HCT116 (cell line): Measurements from ENCODE around the gene AVEN. TPM values are rescaled to one million over a fixed set of nuclear protein-coding genes. Genes with fewer than 3 reads are reported as not detected.

Experiments used
- ATAC-seq: fragments of 200-7000 bp; cut with Tn5 transposase; 2 replicates; pipeline ENCODE4 v1.9.1; 2020; ENCODE audit warnings: mild to moderate bottlenecking, moderate library complexity
- BruUV-seq: library from RNA; stranded (reverse); fragments of 400-500 nt; replicated peaks from 2 replicates; lab custom pipeline; 2021; lab: Mats Ljungman, UMichigan
- CTCF ChIA-PET: fragments of 300-600 bp; sonication (Branson Sonifier 250); formaldehyde crosslinking; loops from one replicate; lab custom pipeline; 2021; ENCODE audit warnings: antibody characterized with exemption; lab: Charles Lee
- POLR2A ChIA-PET: fragments of 300-600, 350-600 bp; sonication (Branson Sonifier 250); formaldehyde crosslinking; loops from one replicate; lab custom pipeline; 2021; ENCODE audit warnings: antibody characterized with exemption; lab: Charles Lee
- RAD21 ChIA-PET, 2 experiments: fragments of 300-600 bp; sonication (Branson Sonifier 250); formaldehyde crosslinking; loops; one replicate each; lab custom pipeline; 2023; ENCODE audit warnings: low total read pairs in 2 of 2; ENCODE audit not compliant: uncharacterized antibody in 2 of 2, unreplicated experiment in 2 of 2, low non-redundant PET in 1 of 2; lab: Charles Lee
- DNase-seq: peaks from one replicate; pipeline ENCODE4 v3.0.0-alpha.2; 2010; ENCODE audit warnings: low read depth, low spot score
- H2AFZ ChIP-seq: fragments of 200-600 bp; shearing (Covaris generic), sonication (generic); 2 replicates; pipeline ENCODE4 v1.6.1; 2017; ENCODE audit warnings: low read depth, mixed run types, mixed read lengths, antibody characterized with exemption, low read length; ENCODE audit not compliant: poor library complexity, severe bottlenecking
- H3K27ac ChIP-seq: 2 replicates; pipeline ENCODE4 v1.5.1; 2012; ENCODE audit warnings: low read depth, low read length
- H3K27me3 ChIP-seq: fragments of 200-600 bp; sonication (generic); 2 replicates; pipeline ENCODE4 v1.6.1; 2016; ENCODE audit warnings: mixed run types, low read length, mixed read lengths; ENCODE audit not compliant: insufficient read depth
- H3K36me3 ChIP-seq, 2 experiments: fragments of 200-500 bp in 1 of 2; fragments of 200-600 bp in 1 of 2; sonication (Bioruptor generic) in 1 of 2; sonication (generic) in 1 of 2; 2 replicates each; pipeline versions ENCODE4 v1.5.1 to v1.6.1; 2014 to 2016; ENCODE audit warnings: low read length in 2 of 2, inconsistent platforms in 1 of 2, mixed read lengths in 1 of 2, mixed run types in 1 of 2; ENCODE audit not compliant: insufficient read depth in 2 of 2, control insufficient read depth in 1 of 2
- H3K4me1 ChIP-seq, 2 experiments: fragments of 200-600 bp in 1 of 2; sonication (generic) in 1 of 2; 2 replicates each; pipeline versions ENCODE4 v1.5.1 to v1.6.1; 2012 to 2017; ENCODE audit warnings: low read length in 2 of 2, inconsistent platforms in 1 of 2, mild to moderate bottlenecking in 1 of 2, mixed read lengths in 1 of 2, mixed run types in 1 of 2, moderate library complexity in 1 of 2; ENCODE audit not compliant: insufficient read depth in 2 of 2, control insufficient read depth in 1 of 2
- H3K4me2 ChIP-seq: fragments of 200-600 bp; sonication (generic); 2 replicates; pipeline ENCODE4 v1.6.1; 2017; ENCODE audit warnings: mixed run types, low read length, mixed read lengths
- H3K4me3 ChIP-seq, 2 experiments: fragments of 200-600 bp in 1 of 2; sonication (generic) in 1 of 2; replicated peaks in 1 of 2; 2 replicates each; pipeline ENCODE4 v1.5.1; 2011 to 2016; ENCODE audit warnings: low read length in 2 of 2, control low read depth in 1 of 2, low read depth in 1 of 2, mild to moderate bottlenecking in 1 of 2, mixed read lengths in 1 of 2, mixed run types in 1 of 2
- H3K79me2 ChIP-seq: fragments of 200-600 bp; sonication (generic); 2 replicates; pipeline ENCODE4 v1.6.1; 2017; ENCODE audit warnings: mild to moderate bottlenecking, mixed run types, low read length, moderate library complexity, mixed read lengths; ENCODE audit not compliant: insufficient read depth
- H3K9ac ChIP-seq: fragments of 200-600 bp; sonication (generic); 2 replicates; pipeline ENCODE4 v1.6.1; 2016; ENCODE audit warnings: low read length, mixed read lengths
- H3K9me2 ChIP-seq: fragments of 200-600 bp; sonication (generic), shearing (Covaris generic); 2 replicates; pipeline ENCODE4 v1.6.1; 2017; ENCODE audit warnings: mixed run types, mild to moderate bottlenecking, moderate library complexity; ENCODE audit not compliant: insufficient read depth
- H3K9me3 ChIP-seq, 2 experiments: fragments of 200-500 bp in 1 of 2; fragments of 200-600 bp in 1 of 2; sonication (Bioruptor generic) in 1 of 2; sonication (generic) in 1 of 2; 2 replicates each; pipeline ENCODE4 v1.6.1; 2014 to 2017; ENCODE audit warnings: low read length in 2 of 2, mixed read lengths in 2 of 2, inconsistent platforms in 1 of 2, low read depth in 1 of 2, mild to moderate bottlenecking in 1 of 2, mixed run types in 1 of 2, moderate library complexity in 1 of 2; ENCODE audit not compliant: control insufficient read depth in 1 of 2, insufficient read depth in 1 of 2
- H4K20me1 ChIP-seq: fragments of 200-600 bp; sonication (generic), shearing (Covaris generic); 2 replicates; pipeline ENCODE4 v1.6.1; 2017; ENCODE audit warnings: mixed run types, mild to moderate bottlenecking, moderate library complexity; ENCODE audit not compliant: insufficient read depth
- ATF3 ChIP-seq: IDR thresholded peaks from 2 replicates; pipeline ENCODE4 v1.6.1; 2012
- CBX3 ChIP-seq: IDR thresholded peaks from 2 replicates; pipeline ENCODE4 v1.6.1; 2012; ENCODE audit warnings: low read depth
- CTCF ChIP-seq, 3 experiments: fragments of 200-600 bp in 1 of 3; sonication (generic) in 1 of 3; IDR thresholded peaks in 2 of 3; conservative IDR thresholded peaks in 1 of 3; 2 replicates each; pipeline ENCODE4 v1.5.1; 2012 to 2017; ENCODE audit warnings: low read depth in 2 of 3, low read length in 2 of 3, antibody characterized with exemption in 1 of 3, borderline replicate concordance in 1 of 3, control low read depth in 1 of 3, mild to moderate bottlenecking in 1 of 3, mixed read lengths in 1 of 3, mixed run types in 1 of 3, moderate library complexity in 1 of 3; ENCODE audit not compliant: insufficient read depth in 1 of 3
- ELF1 ChIP-seq: IDR thresholded peaks from 2 replicates; pipeline ENCODE4 v1.6.1; 2012; ENCODE audit warnings: low read depth, borderline replicate concordance
- FOSL1 ChIP-seq: IDR thresholded peaks from 2 replicates; pipeline ENCODE4 v1.6.1; 2012; ENCODE audit warnings: low read depth
- JUND ChIP-seq: IDR thresholded peaks from 2 replicates; pipeline ENCODE4 v1.6.1; 2012
- POLR2A ChIP-seq: IDR thresholded peaks from 2 replicates; pipeline ENCODE4 v1.7.0; 2011; ENCODE audit warnings: borderline replicate concordance; ENCODE audit not compliant: insufficient read depth, insufficient read length; ENCODE audit errors: extremely low read depth
- POLR2AphosphoS5 ChIP-seq: IDR thresholded peaks from 2 replicates; pipeline ENCODE4 v1.6.1; 2011; ENCODE audit warnings: mild to moderate bottlenecking, low read depth, low read length, moderate library complexity
- RAD21 ChIP-seq: IDR thresholded peaks from 2 replicates; pipeline ENCODE4 v1.6.1; 2012; ENCODE audit warnings: low read depth, mild to moderate bottlenecking
- REST ChIP-seq: IDR thresholded peaks from 2 replicates; pipeline ENCODE4 v1.6.1; 2012; ENCODE audit warnings: low read depth
- SP1 ChIP-seq: IDR thresholded peaks from 2 replicates; pipeline ENCODE4 v1.6.1; 2012; ENCODE audit warnings: low read depth
- SRF ChIP-seq: IDR thresholded peaks from 2 replicates; pipeline ENCODE4 v1.6.1; 2012; ENCODE audit warnings: low read depth
- YY1 ChIP-seq: IDR thresholded peaks from 2 replicates; pipeline ENCODE4 v1.6.1; 2011; ENCODE audit warnings: low read length, low read depth, moderate library complexity, mild to moderate bottlenecking; ENCODE audit not compliant: insufficient replicate concordance; ENCODE audit errors: extremely low read depth
- ZFX ChIP-seq: fragments of 450-650 bp; IDR thresholded peaks from 2 replicates; pipeline ENCODE4 v1.6.1; 2017
- ZNF274 ChIP-seq: fragments of 200-500 bp; sonication (Bioruptor generic); IDR thresholded peaks from 2 replicates; pipeline ENCODE4 v1.6.1; 2014; ENCODE audit warnings: mild to moderate bottlenecking, low read depth, low read length, inconsistent platforms
- intact Hi-C: fragments of 100-400 bp; cut with micrococcal nuclease; formaldehyde crosslinking; loops from 2 replicates; pipeline ENCODE4 v1.10.0; 2022
- total RNA-seq: library from RNA; stranded (reverse); gene quantifications from one replicate; pipeline ENCODE4 v1.2.1, GENCODE V29; 2021; ENCODE audit not compliant: unreplicated experiment

The AVEN gene
- total RNA-seq, 1 experiment from 2014 or later, result 6.8 TPM

GRCh38 chr15:34079904-34080303, 40.9 kb upstream of the AVEN start:
- POLR2A ChIA-PET, result no interaction called here
- no peaks in the 10 kb centered on the region for H4K20me1 ChIP-seq
- RAD21 ChIA-PET, result no interaction called here
- H2AFZ ChIP-seq, result no peak overlapping the region
- H3K4me3 ChIP-seq, result no peak overlapping the region
- no peak overlapping the region for H3K9ac ChIP-seq
- no peak for DNase-seq
- CTCF ChIA-PET, result no interaction called here
- no peak for ATAC-seq
- no peaks in the 10 kb centered on the region for H3K4me1 ChIP-seq
- H3K9me3 ChIP-seq, result no peaks in the 10 kb centered on the region
- no peaks in the 10 kb centered on the region for H3K79me2 ChIP-seq
- H3K9me2 ChIP-seq, result no peaks in the 10 kb centered on the region
- H3K27me3 ChIP-seq, result no peaks in the 10 kb centered on the region
- TF ChIP-seq REST (no peak), POLR2AphosphoS5 (no peak), ZNF274 (no peak)
- TF ChIP-seq, all 23 proteins: peak for 0
- no peak overlapping the region for H3K4me2 ChIP-seq
- no peak overlapping the region for H3K27ac ChIP-seq
- no TSS peak for BruUV-seq
- intact Hi-C loops, result no loop called here
- H3K36me3 ChIP-seq, result peaks cover 0 to 2% of the 10 kb centered on the region in 2 experiments; a peak in 1 of 4 replicates

GRCh38 chr15:34078900-34079299, 39.9 kb upstream of the AVEN start:
- ATAC-seq, result no peak
- Histone ChIP-seq H3K9ac (no peak overlapping the region), H3K4me2 (no peak overlapping the region), H2AFZ (no peak overlapping the region), H3K27me3 (no peaks in the 10 kb centered on the region), H3K36me3 (no peaks in the 10 kb centered on the region), H3K9me3 (no peaks in the 10 kb centered on the region), H3K27ac (no peak overlapping the region), H4K20me1 (no peaks in the 10 kb centered on the region), H3K79me2 (no peaks in the 10 kb centered on the region), H3K9me2 (no peaks in the 10 kb centered on the region), H3K4me1 (no peaks in the 10 kb centered on the region), H3K4me3 (no peak overlapping the region)
- POLR2A ChIA-PET, result no interaction called here
- no peak for DNase-seq
- CTCF ChIA-PET, result interaction anchor here (1.0 kb wide), 1 partner anchor 18 kb away, joined by 3 read pairs; no protein-coding TSS in a partner anchor
- intact Hi-C loops, result no loop called here
- BruUV-seq, result no TSS peak
- RAD21 ChIA-PET, result no interaction called here
- TF ChIP-seq CBX3, result no peak
- no peak for TF ChIP-seq ELF1
- no peak for TF ChIP-seq JUND
- no peak for TF ChIP-seq CTCF (IDR thresholded peaks at IDR 0.05 in 2 of 3, conservative IDR thresholded peaks at IDR 0.05 in 1 of 3; ENCODE audit: borderline replicate concordance in 1 of 3, insufficient read depth in 1 of 3, low read depth in 2 of 3, low read length in 2 of 3)
- TF ChIP-seq YY1, result no peak
- TF ChIP-seq SRF, result no peak
- no peak for TF ChIP-seq ZFX
- TF ChIP-seq POLR2A, result no peak
- TF ChIP-seq ZNF274, result no peak
- no peak for TF ChIP-seq SP1
- no peak for TF ChIP-seq RAD21
- no peak for TF ChIP-seq FOSL1
- TF ChIP-seq POLR2AphosphoS5, result no peak
- no peak for TF ChIP-seq ATF3
